SK-N-SH (cell line): ENCODE data around the gene SLC25A38. TPM values are rescaled to one million over a fixed set of nuclear protein-coding genes. Genes with fewer than 3 reads are reported as not detected.

Experiments
- CTCF ChIA-PET: fragments of 300-600, 350-600 bp; formaldehyde crosslinking; extraction: SDS; loops from one replicate; lab custom pipeline; 2021; lab: Yijun Ruan, JAX
- POLR2A ChIA-PET: fragments of 350-600 bp; sonication (Branson Sonifier 250); formaldehyde crosslinking; extraction: SDS; loops from one replicate; lab custom pipeline; 2020; ENCODE audit warnings: antibody characterized with exemption, inconsistent platforms; lab: Yijun Ruan, JAX
- DNase-seq: peaks from one replicate; pipeline ENCODE4 v3.0.0; 2012
- H2AFZ ChIP-seq: fragments of 200-600 bp; sonication (generic); 2 replicates; pipeline ENCODE4 v1.8.1; 2016; ENCODE audit warnings: antibody characterized with exemption, mild to moderate bottlenecking, low read depth
- H3F3A ChIP-seq: fragments of 200-600 bp; sonication (generic); replicated peaks from 2 replicates; pipeline ENCODE3; 2016; ENCODE audit warnings: antibody characterized with exemption, mild to moderate bottlenecking; ENCODE audit not compliant: insufficient read depth
- H3K27ac ChIP-seq, 2 experiments: fragments of 200-500 bp in 1 of 2; fragments of 200-600 bp in 1 of 2; sonication (Bioruptor generic) in 1 of 2; sonication (generic), shearing (Covaris generic) in 1 of 2; 2 replicates each; pipeline versions ENCODE4 v1.5.1 to v1.6.1; 2014 to 2016; ENCODE audit warnings: low read depth in 2 of 2, inconsistent platforms in 1 of 2, low read length in 1 of 2, mild to moderate bottlenecking in 1 of 2, mixed read lengths in 1 of 2
- H3K27me3 ChIP-seq: fragments of 200-600 bp; sonication (generic), shearing (Covaris generic); 2 replicates; pipeline ENCODE4 v1.6.1; 2016; ENCODE audit warnings: mixed run types; ENCODE audit not compliant: insufficient read depth
- H3K36me3 ChIP-seq, 2 experiments: fragments of 200-500 bp in 1 of 2; fragments of 200-600 bp in 1 of 2; sonication (Bioruptor generic) in 1 of 2; sonication (generic) in 1 of 2; replicated peaks in 1 of 2; 2 replicates each; pipeline versions ENCODE3 to v1.5.1; 2014 to 2016; ENCODE audit warnings: low read length in 1 of 2, mild to moderate bottlenecking in 1 of 2; ENCODE audit not compliant: insufficient read depth in 2 of 2, control insufficient read depth in 1 of 2
- H3K4me1 ChIP-seq, 2 experiments: fragments of 200-500 bp in 1 of 2; fragments of 200-600 bp in 1 of 2; sonication (Bioruptor generic) in 1 of 2; sonication (generic), shearing (Covaris generic) in 1 of 2; 2 replicates each; pipeline versions ENCODE4 v1.5.1 to v1.6.1; 2014 to 2016; ENCODE audit warnings: low read depth in 1 of 2, low read length in 1 of 2, mixed run types in 1 of 2; ENCODE audit not compliant: insufficient read depth in 2 of 2, control insufficient read depth in 1 of 2
- H3K4me2 ChIP-seq: fragments of 200-600 bp; sonication (generic), shearing (Covaris generic); 2 replicates; pipeline ENCODE4 v1.6.1; 2017; ENCODE audit warnings: mixed run types
- H3K4me3 ChIP-seq, 2 experiments: fragments of 200-500 bp in 1 of 2; fragments of 200-600 bp in 1 of 2; sonication (Bioruptor generic) in 1 of 2; sonication (generic), shearing (Covaris generic) in 1 of 2; 2 replicates each; pipeline versions ENCODE4 v1.5.1 to v1.8.1; 2014 to 2016; ENCODE audit warnings: low read depth in 2 of 2, inconsistent platforms in 1 of 2, low read length in 1 of 2, mild to moderate bottlenecking in 1 of 2, mixed read lengths in 1 of 2, moderate library complexity in 1 of 2
- H3K79me2 ChIP-seq: fragments of 200-600 bp; sonication (generic); 2 replicates; pipeline ENCODE4 v1.8.1; 2017; ENCODE audit warnings: mild to moderate bottlenecking; ENCODE audit not compliant: insufficient read depth
- H3K9ac ChIP-seq: fragments of 200-600 bp; sonication (generic); 2 replicates; pipeline ENCODE4 v1.6.1; 2017; ENCODE audit warnings: mixed run types
- H3K9me2 ChIP-seq: fragments of 200-600 bp; sonication (generic); 2 replicates; pipeline ENCODE4 v1.6.1; 2017; ENCODE audit warnings: mixed run types
- H3K9me3 ChIP-seq: fragments of 200-600 bp; sonication (generic); 2 replicates; pipeline ENCODE4 v1.6.1; 2017; ENCODE audit warnings: mixed run types, mild to moderate bottlenecking, moderate library complexity
- H4K20me1 ChIP-seq: fragments of 200-600 bp; sonication (generic); 2 replicates; pipeline ENCODE4 v1.6.1; 2017; ENCODE audit warnings: mild to moderate bottlenecking, mixed run types; ENCODE audit not compliant: insufficient read depth
- ELF1 ChIP-seq: IDR thresholded peaks from 2 replicates; pipeline ENCODE4 v1.4.0; 2012
- FOSL2 ChIP-seq: IDR thresholded peaks from 2 replicates; pipeline ENCODE4 v1.4.0; 2012; ENCODE audit warnings: low read depth, mild to moderate bottlenecking, moderate library complexity, borderline replicate concordance
- FOXJ3 ChIP-seq: sonication (generic); formaldehyde crosslinking; IDR thresholded peaks from 2 replicates; pipeline ENCODE4 v1.5.1; 2020; ENCODE audit warnings: mild to moderate bottlenecking, missing genetic modification reagents
- FOXM1 ChIP-seq: IDR thresholded peaks from 2 replicates; pipeline ENCODE4 v1.4.0; 2012; ENCODE audit warnings: low read depth, mild to moderate bottlenecking
- GATA2 ChIP-seq: sonication (generic); formaldehyde crosslinking; IDR thresholded peaks from 2 replicates; pipeline ENCODE4 v1.5.0; 2020; ENCODE audit warnings: mild to moderate bottlenecking, missing genetic modification reagents
- MEF2A ChIP-seq: IDR thresholded peaks from 2 replicates; pipeline ENCODE4 v1.4.0; 2012; ENCODE audit warnings: low read depth, borderline replicate concordance
- NRF1 ChIP-seq: IDR thresholded peaks from 2 replicates; pipeline ENCODE4 v1.6.1; 2012; ENCODE audit warnings: low read depth, mild to moderate bottlenecking, low read length
- RAD21 ChIP-seq: IDR thresholded peaks from 2 replicates; pipeline ENCODE4 v1.6.1; 2012; ENCODE audit warnings: mild to moderate bottlenecking, low read length
- RXRA ChIP-seq: IDR thresholded peaks from 2 replicates; pipeline ENCODE4 v1.4.0; 2012; ENCODE audit warnings: low read depth, mild to moderate bottlenecking, borderline replicate concordance
- SMC3 ChIP-seq: IDR thresholded peaks from 2 replicates; pipeline ENCODE4 v1.6.1; 2012; ENCODE audit warnings: low read depth, low read length, improper control_type of control experiment
- WGBS: methylation state at CpG from one replicate; pipeline ENCODE4 v1.1.6; 2017; ENCODE audit warnings: low lambda C conversion rate; 5-methylcytosine and 5-hydroxymethylcytosine counted together
- polyA plus RNA-seq, 3 experiments: library from polyadenylated mRNA; depleted of rRNA; stranded (reverse); fragments of >200 nt; gene quantifications; 2 replicates each; pipeline ENCODE4 v1.2.3, GENCODE V29; 2012
- TF ChIP-seq, protein P1 (sequence below): fragments of 200-600 bp; sonication (generic); IDR thresholded peaks from 2 replicates; pipeline ENCODE4 v1.6.1; 2017; ENCODE audit warnings: antibody characterized with exemption, mild to moderate bottlenecking, moderate library complexity
- TF ChIP-seq, protein P2 (sequence below): IDR thresholded peaks from 2 replicates; pipeline ENCODE4 v1.4.0; 2012; ENCODE audit warnings: low read depth, borderline replicate concordance
- TF ChIP-seq, protein P3 (sequence below): IDR thresholded peaks from 2 replicates; pipeline ENCODE4; 2012

Gene SLC25A38
- polyA plus RNA-seq, 1 of the 3 experiments (the other 2 are of a cell fraction), result 34.9 TPM

DNA sequence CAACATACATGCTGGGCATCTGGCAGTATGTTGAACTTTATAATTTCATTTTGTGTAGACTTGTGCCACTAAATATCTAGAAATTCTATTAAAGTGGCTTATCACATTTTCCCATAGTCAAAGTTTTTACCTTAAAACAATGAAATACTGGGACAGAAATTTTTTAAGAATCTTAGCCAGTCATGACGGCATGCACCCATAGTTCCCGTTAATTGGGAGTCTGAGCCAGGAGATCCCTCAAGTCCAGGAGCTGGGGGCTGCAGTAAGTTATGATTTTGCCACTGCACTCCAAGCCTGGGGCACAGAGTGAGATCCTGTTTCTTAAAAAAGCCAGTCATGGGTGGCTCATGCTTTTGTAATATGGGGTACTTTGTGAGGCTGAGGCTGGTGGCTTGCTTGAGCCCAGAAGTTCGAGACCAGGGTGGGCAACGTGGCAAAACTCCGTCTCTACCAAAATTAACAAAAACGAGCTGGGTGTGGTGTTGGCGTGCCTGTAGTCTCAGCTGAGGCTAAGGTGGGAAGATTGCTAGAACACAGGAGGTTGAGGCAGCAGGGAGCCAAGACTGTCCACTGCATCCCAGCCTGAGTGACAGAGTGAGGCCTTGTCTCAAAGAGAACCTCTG is 26.5 kb downstream of the SLC25A38 start:
- Histone ChIP-seq H3K9ac (peak overlapping the region; percentile 10; the same call in 1 of the 2 replicates), H3K36me3 (peaks cover 59 to 65% of the 10 kb centered on the region in 2 experiments), H3K79me2 (peaks cover 50% of the 10 kb centered on the region), H3K4me3 (no peak overlapping the region; a peak in 1 of 4 replicates), H3K27me3 (no peaks in the 10 kb centered on the region), H3K9me3 (no peaks in the 10 kb centered on the region), H3K9me2 (no peaks in the 10 kb centered on the region), H4K20me1 (peaks cover 63% of the 10 kb centered on the region), H2AFZ (no peak overlapping the region), H3K4me2 (peak overlapping the region; percentile 55), H3K27ac (peak overlapping the region in 1 of 2 experiments; percentile 27; a peak in 2 of 4 replicates), H3F3A (peaks cover 68% of the 10 kb centered on the region), H3K4me1 (peaks cover 9 to 25% of the 10 kb centered on the region in 2 experiments)
- DNase-seq, result no peak
- CTCF ChIA-PET, result interaction anchor here (1.2 kb wide), 1 partner anchor 8 kb away, joined by 5 read pairs; no protein-coding TSS in a partner anchor
- 75% methylated on average over 7 of the region's 7 CpGs for WGBS
- TF ChIP-seq FOSL2 (no peak), FOXJ3 (CRISPR knock-in tag) (no peak), RAD21 (no peak), MEF2A (no peak), ELF1 (no peak), FOXM1 (no peak), SMC3 (no peak), GATA2 (CRISPR knock-in tag) (no peak), NRF1 (no peak), RXRA (no peak)
- TF ChIP-seq, protein P1, sequence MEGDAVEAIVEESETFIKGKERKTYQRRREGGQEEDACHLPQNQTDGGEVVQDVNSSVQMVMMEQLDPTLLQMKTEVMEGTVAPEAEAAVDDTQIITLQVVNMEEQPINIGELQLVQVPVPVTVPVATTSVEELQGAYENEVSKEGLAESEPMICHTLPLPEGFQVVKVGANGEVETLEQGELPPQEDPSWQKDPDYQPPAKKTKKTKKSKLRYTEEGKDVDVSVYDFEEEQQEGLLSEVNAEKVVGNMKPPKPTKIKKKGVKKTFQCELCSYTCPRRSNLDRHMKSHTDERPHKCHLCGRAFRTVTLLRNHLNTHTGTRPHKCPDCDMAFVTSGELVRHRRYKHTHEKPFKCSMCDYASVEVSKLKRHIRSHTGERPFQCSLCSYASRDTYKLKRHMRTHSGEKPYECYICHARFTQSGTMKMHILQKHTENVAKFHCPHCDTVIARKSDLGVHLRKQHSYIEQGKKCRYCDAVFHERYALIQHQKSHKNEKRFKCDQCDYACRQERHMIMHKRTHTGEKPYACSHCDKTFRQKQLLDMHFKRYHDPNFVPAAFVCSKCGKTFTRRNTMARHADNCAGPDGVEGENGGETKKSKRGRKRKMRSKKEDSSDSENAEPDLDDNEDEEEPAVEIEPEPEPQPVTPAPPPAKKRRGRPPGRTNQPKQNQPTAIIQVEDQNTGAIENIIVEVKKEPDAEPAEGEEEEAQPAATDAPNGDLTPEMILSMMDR, result no peak
- TF ChIP-seq, protein P2, sequence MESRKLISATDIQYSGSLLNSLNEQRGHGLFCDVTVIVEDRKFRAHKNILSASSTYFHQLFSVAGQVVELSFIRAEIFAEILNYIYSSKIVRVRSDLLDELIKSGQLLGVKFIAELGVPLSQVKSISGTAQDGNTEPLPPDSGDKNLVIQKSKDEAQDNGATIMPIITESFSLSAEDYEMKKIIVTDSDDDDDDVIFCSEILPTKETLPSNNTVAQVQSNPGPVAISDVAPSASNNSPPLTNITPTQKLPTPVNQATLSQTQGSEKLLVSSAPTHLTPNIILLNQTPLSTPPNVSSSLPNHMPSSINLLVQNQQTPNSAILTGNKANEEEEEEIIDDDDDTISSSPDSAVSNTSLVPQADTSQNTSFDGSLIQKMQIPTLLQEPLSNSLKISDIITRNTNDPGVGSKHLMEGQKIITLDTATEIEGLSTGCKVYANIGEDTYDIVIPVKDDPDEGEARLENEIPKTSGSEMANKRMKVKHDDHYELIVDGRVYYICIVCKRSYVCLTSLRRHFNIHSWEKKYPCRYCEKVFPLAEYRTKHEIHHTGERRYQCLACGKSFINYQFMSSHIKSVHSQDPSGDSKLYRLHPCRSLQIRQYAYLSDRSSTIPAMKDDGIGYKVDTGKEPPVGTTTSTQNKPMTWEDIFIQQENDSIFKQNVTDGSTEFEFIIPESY, result no peak
- TF ChIP-seq, protein P3, sequence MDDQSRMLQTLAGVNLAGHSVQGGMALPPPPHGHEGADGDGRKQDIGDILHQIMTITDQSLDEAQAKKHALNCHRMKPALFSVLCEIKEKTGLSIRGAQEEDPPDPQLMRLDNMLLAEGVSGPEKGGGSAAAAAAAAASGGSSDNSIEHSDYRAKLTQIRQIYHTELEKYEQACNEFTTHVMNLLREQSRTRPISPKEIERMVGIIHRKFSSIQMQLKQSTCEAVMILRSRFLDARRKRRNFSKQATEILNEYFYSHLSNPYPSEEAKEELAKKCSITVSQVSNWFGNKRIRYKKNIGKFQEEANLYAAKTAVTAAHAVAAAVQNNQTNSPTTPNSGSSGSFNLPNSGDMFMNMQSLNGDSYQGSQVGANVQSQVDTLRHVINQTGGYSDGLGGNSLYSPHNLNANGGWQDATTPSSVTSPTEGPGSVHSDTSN, result no peak
- POLR2A ChIA-PET, result interaction anchor here (0.7 kb wide), 1 partner anchor 795 kb away, joined by 3 read pairs; no protein-coding TSS in a partner anchor
